ENCODE measurements around the gene CCDC71L. TPM values are rescaled to one million over a fixed set of nuclear protein-coding genes. Genes with fewer than 3 reads are reported as not detected.

CCDC71L gene
- total and polyA plus RNA-seq, 2 of the 13 experiments (the other 11 are each of a cell fraction or from before 2014, with no cell fraction given): 0.02 TPM; not detected in 1

DNA sequence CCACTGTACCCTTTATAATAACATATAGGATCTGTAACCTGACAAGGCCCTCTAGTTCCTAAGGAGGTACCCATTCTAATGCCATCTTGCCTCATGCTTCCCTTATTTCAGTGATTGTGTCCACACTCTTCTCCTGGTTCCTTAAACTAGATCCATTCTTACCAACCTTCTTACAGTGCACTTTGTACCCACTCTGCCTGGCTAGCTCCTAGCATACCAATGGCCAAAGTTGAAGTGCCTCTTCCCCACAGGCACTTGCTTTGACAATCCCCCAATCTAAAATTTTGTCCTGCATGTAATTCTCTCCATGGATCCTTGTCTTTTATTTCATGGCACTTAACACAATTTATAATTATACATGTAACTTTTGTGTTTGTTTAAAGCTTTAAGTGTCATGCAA is 40.9 kb downstream of the CCDC71L start (continued):
- TF ChIP-seq ZBTB21 (CRISPR knock-in tag; IDR thresholded peaks at IDR 0.05) (no peak), TCF7 (IDR thresholded peaks at IDR 0.05; ENCODE audit: low read depth) (no peak), FOSL1 (CRISPR knock-in tag; IDR thresholded peaks at IDR 0.05; ENCODE audit: borderline replicate concordance) (no peak), ZNF296 (CRISPR knock-in tag; conservative IDR thresholded peaks at IDR 0.05) (no peak), FOXK1 (CRISPR knock-in tag; IDR thresholded peaks at IDR 0.05; ENCODE audit: borderline replicate concordance, low read depth) (no peak), PHF5A (CRISPR knock-in tag; IDR thresholded peaks at IDR 0.05; ENCODE audit: low read depth, unreplicated experiment) (no peak), HNF4G (IDR thresholded peaks at IDR 0.05; ENCODE audit: borderline replicate concordance, low read depth, low read length) (no peak), HNF4G (CRISPR knock-in tag; IDR thresholded peaks at IDR 0.05; ENCODE audit: borderline replicate concordance, low read depth) (no peak)

DNA sequence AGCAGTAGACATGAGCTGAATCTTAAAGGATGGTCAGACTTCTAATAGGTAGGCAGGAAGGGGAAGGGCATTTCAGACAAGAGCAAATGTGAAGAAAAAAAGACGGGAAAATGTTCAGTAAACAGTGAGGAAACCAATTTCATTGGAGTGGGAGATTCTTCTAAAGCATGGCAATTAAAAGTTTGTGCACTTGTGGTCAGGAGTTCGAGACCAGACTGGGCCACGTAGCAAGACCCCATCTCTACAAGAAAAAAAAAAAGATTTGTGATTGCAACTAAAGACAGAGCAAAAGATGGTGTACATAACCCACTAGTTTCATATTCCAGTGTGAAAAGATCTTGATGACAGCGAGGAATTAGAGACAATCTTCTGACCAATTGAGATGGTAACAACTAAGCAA is 41.7 kb downstream of the CCDC71L start:
- no peaks in the 10 kb centered on the region for H3K79me2 ChIP-seq (ENCODE audit: insufficient read depth, low read length)
- H3K36me3 ChIP-seq (replicated peaks in 1 of 2; ENCODE audit: control insufficient read depth in 1 of 2, insufficient read depth in 2 of 2, low read length in 2 of 2): no peaks in the 10 kb centered on the region
- no peak overlapping the region for H2AFZ ChIP-seq (ENCODE audit: low read length)
- POLR2A ChIA-PET: no interaction called here
- intact Hi-C loops (cut with micrococcal nuclease; ENCODE audit: unreplicated experiment): no loop called here
- FAIRE-seq: no peak
- no peaks in the 10 kb centered on the region for H3K4me1 ChIP-seq (ENCODE audit: insufficient read depth, low read length)
- peaks cover 10% of the 10 kb centered on the region; the same call in 1 of the 2 replicates for H3K9me3 ChIP-seq (ENCODE audit: low read length)
- no peaks in the 10 kb centered on the region for H4K20me1 ChIP-seq (ENCODE audit: insufficient read depth, low read length)
- no peak overlapping the region for H3K4me3 ChIP-seq (replicated peaks in 1 of 3; ENCODE audit: insufficient read depth in 1 of 3, low read depth in 2 of 3, low read length in 3 of 3)
- no peak for DNase-seq (ENCODE audit: low spot score)
- no TSS peak for BruUV-seq (replicated peaks)
- TF ChIP-seq ZFP36 (IDR thresholded peaks at IDR 0.05; ENCODE audit: borderline replicate concordance, low read depth, low read length, partially characterized antibody) (no peak), ZNF160 (CRISPR knock-in tag; IDR thresholded peaks at IDR 0.05) (no peak), FOSL1 (CRISPR knock-in tag; IDR thresholded peaks at IDR 0.05; ENCODE audit: borderline replicate concordance) (no peak), ISX (CRISPR knock-in tag; conservative IDR thresholded peaks at IDR 0.05) (no peak), ZNF30 (CRISPR knock-in tag; IDR thresholded peaks at IDR 0.05) (no peak), ZNF660 (CRISPR knock-in tag; IDR thresholded peaks at IDR 0.05; ENCODE audit: borderline replicate concordance, low read depth) (no peak), KMT2A (CRISPR knock-in tag; IDR thresholded peaks at IDR 0.05) (no peak), TCF7L2 (IDR thresholded peaks at IDR 0.05; ENCODE audit: low read depth, low read length) (no peak)
- TF ChIP-seq, protein P1, sequence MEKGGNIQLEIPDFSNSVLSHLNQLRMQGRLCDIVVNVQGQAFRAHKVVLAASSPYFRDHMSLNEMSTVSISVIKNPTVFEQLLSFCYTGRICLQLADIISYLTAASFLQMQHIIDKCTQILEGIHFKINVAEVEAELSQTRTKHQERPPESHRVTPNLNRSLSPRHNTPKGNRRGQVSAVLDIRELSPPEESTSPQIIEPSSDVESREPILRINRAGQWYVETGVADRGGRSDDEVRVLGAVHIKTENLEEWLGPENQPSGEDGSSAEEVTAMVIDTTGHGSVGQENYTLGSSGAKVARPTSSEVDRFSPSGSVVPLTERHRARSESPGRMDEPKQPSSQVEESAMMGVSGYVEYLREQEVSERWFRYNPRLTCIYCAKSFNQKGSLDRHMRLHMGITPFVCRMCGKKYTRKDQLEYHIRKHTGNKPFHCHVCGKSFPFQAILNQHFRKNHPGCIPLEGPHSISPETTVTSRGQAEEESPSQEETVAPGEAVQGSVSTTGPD (CRISPR knock-in tag; IDR thresholded peaks at IDR 0.05): no peak
- no peak overlapping the region for H3K27ac ChIP-seq (ENCODE audit: extremely low read length, insufficient read depth, low read length)
- CTCF ChIA-PET (ENCODE audit: low intra/inter-chr PET ratio, low total read pairs): no interaction called here
- no peak overlapping the region for H3K9ac ChIP-seq (ENCODE audit: insufficient read depth, low read depth, low read length)
- WGBS (ENCODE audit: low lambda C conversion rate): 1% methylated on average over 4 of the region's 4 CpGs
- in situ Hi-C loops (cut with HindIII; ENCODE audit: extremely low pct_ligation_motif_present, low pct_unique_long_range_greater_than_20kb): no loop called here
- no peaks in the 10 kb centered on the region for H3K27me3 ChIP-seq (ENCODE audit: control insufficient read depth in 1 of 2, insufficient read depth in 2 of 2, low read length in 2 of 2)
- no peak for ATAC-seq
- no peak overlapping the region for H3K4me2 ChIP-seq (ENCODE audit: low read depth, low read length)

All from HepG2 (cell line).